ENCODE results near the gene SH3GLB2. TPM values are rescaled to one million over a fixed set of nuclear protein-coding genes. Genes with fewer than 3 reads are reported as not detected.

Gene SH3GLB2
- total and polyA plus RNA-seq, 2 of the 8 experiments (the other 6 are each of a cell fraction or from before 2014, with no cell fraction given), result 52.7 to 79.9 TPM

GRCh38 chr9:129074106-129074505, 46.0 kb upstream of the SH3GLB2 start:
- Histone ChIP-seq H4K91ac (replicated peaks; ENCODE audit: insufficient read length, low read length) (no peak overlapping the region), H3K18ac (ENCODE audit: extremely low read depth, low read length) (no peak overlapping the region), H3K36me3 (ENCODE audit: control insufficient read depth in 2 of 4, insufficient read depth in 4 of 4, low read length in 3 of 4) (no peaks in the 10 kb centered on the region), H3K4me1 (replicated peaks in 1 of 4; ENCODE audit: control insufficient read depth in 3 of 4, insufficient read depth in 4 of 4, low read length in 3 of 4) (peaks cover 6 to 19% (median 17%) of the 10 kb centered on the region in 4 experiments), H3K4ac (replicated peaks; ENCODE audit: insufficient read length, low read depth, low read length) (no peak overlapping the region), H3K14ac (ENCODE audit: insufficient read length) (no peak overlapping the region), H3K23me2 (ENCODE audit: low read depth, low read length) (no peaks in the 10 kb centered on the region), H3K23ac (ENCODE audit: insufficient read length) (no peak overlapping the region), H3K79me2 (ENCODE audit: control insufficient read depth in 1 of 2, insufficient read depth in 2 of 2, low read length in 2 of 2) (peaks cover 0 to 2% of the 10 kb centered on the region in 2 experiments; a peak in 1 of 4 replicates), H3K27ac (ENCODE audit: low read depth, low read length) (no peak overlapping the region), H2BK15ac (ENCODE audit: low read length) (no peak overlapping the region), H3K9ac (replicated peaks in 1 of 4; ENCODE audit: extremely low read depth in 1 of 4, low read depth in 3 of 4, low read length in 3 of 4) (no peak overlapping the region), H2BK20ac (ENCODE audit: low read length) (no peak overlapping the region), H3K4me2 (ENCODE audit: insufficient read depth in 1 of 2, low read depth in 2 of 2, low read length in 2 of 2) (no peak overlapping the region), H4K5ac (ENCODE audit: insufficient read length, low read depth, low read length) (no peak overlapping the region), H3K56ac (replicated peaks; ENCODE audit: insufficient read length, low read depth, low read length) (no peak overlapping the region), H4K8ac (ENCODE audit: extremely low read depth, insufficient read depth, low read length) (no peak overlapping the region), H2BK5ac (ENCODE audit: low read depth, low read length) (no peak overlapping the region), H3K9me3 (ENCODE audit: insufficient read depth in 2 of 2, low read depth in 1 of 2, low read length in 1 of 2) (no peaks in the 10 kb centered on the region), H3K27me3 (replicated peaks in 1 of 4; ENCODE audit: control insufficient read depth in 3 of 4, extremely low read depth in 1 of 4, insufficient read depth in 3 of 4, low read length in 3 of 4) (no peaks in the 10 kb centered on the region), H3K4me3 (ENCODE audit: extremely low read depth in 1 of 4, insufficient read depth in 2 of 4, low read depth in 3 of 4, low read length in 4 of 4) (no peak overlapping the region), H2BK120ac (replicated peaks; ENCODE audit: low read depth, low read length) (no peak overlapping the region), H2AFZ (ENCODE audit: low read length) (no peak overlapping the region), H2BK12ac (ENCODE audit: low read depth, low read length) (no peak overlapping the region), H3K79me1 (ENCODE audit: low read depth, low read length) (no peaks in the 10 kb centered on the region), H2AK5ac (ENCODE audit: low read depth, low read length) (no peak overlapping the region), H4K20me1 (replicated peaks in 1 of 2; ENCODE audit: control insufficient read depth in 1 of 2, insufficient read depth in 2 of 2, low read length in 2 of 2) (peaks cover 0 to 3% of the 10 kb centered on the region in 2 experiments)
- 96% methylated on average over 3 of the region's 3 CpGs; no CpG with 5 or more reads in 1 of the 2 experiments for WGBS, 2 experiments (ENCODE audit: extremely low coverage in 1 of 2, insufficient coverage in 1 of 2, insufficient read length in 1 of 2, insufficient replicate concordance in 2 of 2, low coverage in 1 of 2, low lambda C conversion rate in 2 of 2, missing lambda C conversion rate in 1 of 2)
- ChIA-PET POLR2A (ENCODE audit: partially characterized antibody) (interaction anchor here (1.0 to 2.2 kb wide), 3 partner anchors 9 to 38 kb away, joined by 3 to 6 read pairs (median 4); partner anchors contain the start of gene MIGA2), CTCF (ENCODE audit: partially characterized antibody) (interaction anchor here (0.7 to 2.1 kb wide), 7 partner anchors 9 to 68 kb away, joined by 3 to 8 read pairs (median 3); no protein-coding TSS in a partner anchor)
- DNase-seq (ENCODE audit: low read depth in 1 of 2, low spot score in 2 of 2) (no peak), FAIRE-seq (no peak)
- TF ChIP-seq CTBP2 (IDR thresholded peaks at IDR 0.05; ENCODE audit: borderline replicate concordance, insufficient read depth, insufficient read length, low read length), result no peak
- TF ChIP-seq RAD21 (IDR thresholded peaks at IDR 0.05 in 1 of 2, conservative IDR thresholded peaks at IDR 0.05 in 1 of 2; ENCODE audit: low read depth in 2 of 2, low read length in 2 of 2), result no peak
